Keratinocyte (primary cell): ENCODE measurements around the gene FAM20B.

Experiments
- CTCF ChIP-seq, 3 experiments: IDR thresholded peaks in 1 of 3; conservative IDR thresholded peaks in 1 of 3; optimal IDR thresholded peaks in 1 of 3; 2 replicates in 2 of 3; 3 replicates in 1 of 3; pipeline versions ENCODE3 to v1.5.1; 2011; ENCODE audit warnings: low read length in 3 of 3, mild to moderate bottlenecking in 3 of 3, moderate library complexity in 2 of 3, control low read depth in 1 of 3, inconsistent platforms in 1 of 3; ENCODE audit not compliant: insufficient read depth in 2 of 3; ENCODE audit errors: extremely low read depth in 1 of 3
- EZH2 ChIP-seq: IDR thresholded peaks from one replicate; pipeline ENCODE4 v1.6.1; 2012; ENCODE audit warnings: inconsistent platforms, mild to moderate bottlenecking, low read length, moderate library complexity

GRCh38 chr1:178976541-178976940 lies 49.2 kb upstream of the FAM20B start:
- no peak for TF ChIP-seq CTCF (optimal IDR thresholded peaks at IDR 0.05 in 1 of 3, IDR thresholded peaks at IDR 0.05 in 1 of 3, conservative IDR thresholded peaks at IDR 0.05 in 1 of 3; ENCODE audit: extremely low read depth in 1 of 3, insufficient read depth in 2 of 3, low read length in 3 of 3)
- no peak for TF ChIP-seq EZH2
